Measurements from ENCODE around the gene AGPAT3.

GRCh38 chr21:43905726-43906455 is 40.9 kb downstream of the AGPAT3 start:
- TF ChIP-seq CTCF (IDR thresholded peaks at IDR 0.05; ENCODE audit: extremely low read depth in 1 of 2, insufficient read depth in 1 of 2, low read depth in 1 of 2, low read length in 2 of 2), result no peak
- no peak for TF ChIP-seq POLR2AphosphoS5 (IDR thresholded peaks at IDR 0.05; ENCODE audit: insufficient read depth, low read depth, low read length)
- TF ChIP-seq MAX (IDR thresholded peaks at IDR 0.05; ENCODE audit: insufficient read depth, insufficient read length), result no peak
- TF ChIP-seq JUN (IDR thresholded peaks at IDR 0.05; ENCODE audit: borderline replicate concordance, insufficient read depth, insufficient read length, low read depth), result no peak
- TF ChIP-seq FOS (IDR thresholded peaks at IDR 0.05; ENCODE audit: borderline replicate concordance, insufficient read depth, low read length), result no peak
- no peak for TF ChIP-seq POLR2A (IDR thresholded peaks at IDR 0.05; ENCODE audit: low read depth, low read length)
